ENCODE data around the gene DGKI.

The DGKI gene

GRCh38 chr7:137337902-137338301 lies 508.9 kb downstream of the DGKI start:
- DNase-seq (ENCODE audit: extremely low spot score), result no peak
- ChIA-PET POLR2A (no interaction called here), CTCF (interaction anchor here (0.6 kb wide), 1 partner anchor 37 kb away, joined by 3 read pairs; no protein-coding TSS in a partner anchor)
- TF ChIP-seq SP1 (IDR thresholded peaks at IDR 0.05) (no peak), PKNOX1 (IDR thresholded peaks at IDR 0.05) (no peak), ARNT (IDR thresholded peaks at IDR 0.05) (no peak), ELF4 (IDR thresholded peaks at IDR 0.05) (no peak), FOXK2 (IDR thresholded peaks at IDR 0.05) (no peak), SUZ12 (IDR thresholded peaks at IDR 0.05) (no peak), NFRKB (IDR thresholded peaks at IDR 0.05) (no peak)

- ChIA-PET CTCF (interaction anchor here (0.6 kb wide), 1 partner anchor 127 kb away, joined by 4 read pairs; no protein-coding TSS in a partner anchor), POLR2A (no interaction called here)
- TF ChIP-seq FOXM1 (IDR thresholded peaks at IDR 0.05; ENCODE audit: borderline replicate concordance) (no peak), ARNT (IDR thresholded peaks at IDR 0.05) (no peak), SUZ12 (IDR thresholded peaks at IDR 0.05) (no peak), HDGF (IDR thresholded peaks at IDR 0.05; ENCODE audit: borderline replicate concordance) (no peak), SP1 (IDR thresholded peaks at IDR 0.05) (no peak), FOXA1 (IDR thresholded peaks at IDR 0.05) (no peak), L3MBTL2 (conservative IDR thresholded peaks at IDR 0.05) (no peak), ZNF384 (IDR thresholded peaks at IDR 0.05) (no peak), LEF1 (IDR thresholded peaks at IDR 0.05; ENCODE audit: borderline replicate concordance) (no peak), CTBP1 (IDR thresholded peaks at IDR 0.05; ENCODE audit: borderline replicate concordance) (no peak), NFRKB (IDR thresholded peaks at IDR 0.05) (no peak), BHLHE40 (IDR thresholded peaks at IDR 0.05; ENCODE audit: borderline replicate concordance) (no peak), TARDBP (IDR thresholded peaks at IDR 0.05) (no peak)
- no peak for DNase-seq (ENCODE audit: extremely low spot score)
These were observed 511.0 kb downstream of the DGKI start for GRCh38 chr7:137335814-137336213.

GRCh38 chr7:137331378-137331777 lies 515.4 kb downstream of the DGKI start:
- CTCF ChIA-PET, result no interaction called here
- POLR2A ChIA-PET, result no interaction called here
- TF ChIP-seq NFRKB (IDR thresholded peaks at IDR 0.05) (no peak), SUZ12 (IDR thresholded peaks at IDR 0.05) (no peak), ARNT (IDR thresholded peaks at IDR 0.05) (no peak), FOXM1 (IDR thresholded peaks at IDR 0.05; ENCODE audit: borderline replicate concordance) (no peak), BHLHE40 (IDR thresholded peaks at IDR 0.05; ENCODE audit: borderline replicate concordance) (no peak), ZNF384 (IDR thresholded peaks at IDR 0.05) (no peak), HDGF (IDR thresholded peaks at IDR 0.05; ENCODE audit: borderline replicate concordance) (no peak)
- no peak for DNase-seq (ENCODE audit: extremely low spot score)
